ENCODE results near the gene SNTG2. TPM values are rescaled to one million over a fixed set of nuclear protein-coding genes. Genes with fewer than 3 reads are reported as not detected.

The SNTG2 gene
- not detected in 5 replicates for total RNA-seq (2022; extraction: Qiagen RNA extraction)

DNA sequence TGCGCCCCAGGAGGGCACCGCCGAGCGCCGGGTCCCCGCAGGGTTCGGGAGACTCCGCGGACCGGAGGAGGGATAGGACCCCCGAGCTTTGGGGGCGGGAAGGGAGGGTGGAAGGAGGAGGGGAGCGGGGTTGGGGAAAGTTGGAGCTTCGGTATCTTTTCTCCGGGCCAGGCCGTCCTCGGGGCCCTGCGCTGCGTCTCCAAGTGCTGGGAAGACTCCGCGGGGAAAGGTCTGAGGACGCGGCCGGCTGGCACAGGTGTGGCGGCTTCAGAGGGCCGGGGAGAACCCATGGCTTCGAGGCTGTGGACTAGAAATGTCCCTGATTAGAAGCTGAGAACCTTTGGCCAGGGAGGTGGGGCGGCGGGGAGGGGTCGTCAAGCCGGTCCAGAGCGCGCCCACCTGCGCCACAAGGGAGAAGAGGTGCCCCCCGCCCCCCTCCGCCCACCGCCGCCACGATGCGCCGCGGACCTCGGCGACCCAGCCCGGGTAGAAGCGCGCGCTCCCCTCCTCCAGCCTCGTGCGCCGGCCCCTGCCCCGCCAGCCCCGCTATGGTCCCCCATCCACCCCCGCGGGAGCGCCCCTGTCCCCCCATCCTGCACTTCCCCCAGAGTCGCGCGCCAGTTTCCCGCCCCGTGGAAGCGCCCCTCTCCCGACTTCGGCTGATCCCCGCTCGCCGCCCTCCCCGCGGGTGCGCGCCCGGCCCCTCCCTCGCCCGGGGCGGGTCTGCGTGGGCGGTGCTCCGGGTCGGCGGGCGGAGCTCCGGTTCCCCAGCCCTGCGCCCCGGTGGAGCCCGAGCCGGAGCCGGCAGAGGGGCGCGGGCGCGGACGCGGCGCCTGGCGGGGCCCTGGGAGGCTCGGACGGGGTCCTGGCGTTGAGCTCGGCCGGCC is at the start of gene SNTG2:
TSS of gene SNTG2 (plus strand) at position 770 of the 887 bp plus-strand sequence. CDS start 148 bp downstream, outside the sequence.

DNA sequence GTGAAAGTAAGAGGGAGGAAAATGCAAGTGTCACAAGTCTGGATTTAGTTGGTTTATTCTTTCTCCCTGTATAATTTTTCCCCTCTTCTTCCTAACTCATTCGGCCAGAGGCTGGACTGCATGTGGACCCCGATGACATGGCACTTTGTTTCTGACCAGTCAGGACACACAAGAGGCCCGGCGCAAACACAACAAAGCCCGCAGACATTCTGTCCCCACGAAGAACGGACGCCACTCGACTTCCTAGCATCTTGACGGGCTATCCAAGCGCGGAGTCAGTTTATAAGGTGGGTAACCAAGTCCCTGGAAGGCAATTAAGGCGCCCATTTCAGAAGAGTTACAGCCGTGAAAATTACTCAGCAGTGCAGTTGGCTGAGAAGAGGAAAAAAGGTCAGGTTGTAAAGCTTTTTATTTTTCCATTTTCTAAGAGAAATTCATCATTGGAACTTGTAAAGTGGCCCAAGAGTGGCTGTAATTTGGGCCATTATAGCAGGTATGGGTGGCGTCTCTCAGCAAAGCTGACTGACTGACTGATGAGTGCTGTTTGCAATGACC is 462.6 kb downstream of the SNTG2 start, which contains the start of gene TPO:
TSS of gene TPO (plus strand) at position 308 of the 555 bp plus-strand sequence. CDS start 946 bp downstream, outside the sequence.

Measured in A549 treated with AZD2906 at 1 μM for 4 hours (cell line).